Peyer's patch (tissue), 4 donors: Measurements from ENCODE around the gene PTGDR. TPM values are rescaled to one million over a fixed set of nuclear protein-coding genes. Genes with fewer than 3 reads are reported as not detected.

Experiments
- DNase-seq, 3 donors: peaks; one replicate each; pipeline ENCODE4 v3.0.0-alpha.2; 2017 to 2019
- H3K27ac ChIP-seq, 4 donors: fragments of 200-600 bp; sonication (generic); one replicate each; pipeline ENCODE4 v1.5.1; 2016 to 2019
- H3K27me3 ChIP-seq, 2 donors: fragments of 200-600 bp; sonication (generic); one replicate each; pipeline ENCODE4 v1.5.1; 2019
- H3K36me3 ChIP-seq, 3 donors: fragments of 200-600 bp; sonication (generic); one replicate each; pipeline ENCODE4 v1.5.1; 2016 to 2019
- H3K4me1 ChIP-seq, 4 donors: fragments of 200-600 bp; sonication (generic); one replicate each; pipeline ENCODE4 v1.5.1; 2016 to 2019
- H3K4me3 ChIP-seq, 4 donors: fragments of 200-600 bp; sonication (generic); 1 replicate in 3 of 4; 2 replicates in 1 of 4; pipeline ENCODE4 v1.5.1; 2016 to 2019; ENCODE audit warnings: mild to moderate bottlenecking in 1 of 4
- H3K9me3 ChIP-seq, 4 donors: fragments of 200-600 bp; sonication (generic); one replicate each; pipeline ENCODE4 v1.5.1; 2016 to 2019; ENCODE audit warnings: mild to moderate bottlenecking in 1 of 4
- POLR2A ChIP-seq, 2 donors: fragments of 450-650 bp; IDR thresholded peaks; one replicate each; pipeline ENCODE4 v1.5.1; 2017; ENCODE audit warnings: antibody characterized with exemption in 2 of 2, mild to moderate bottlenecking in 2 of 2, moderate library complexity in 2 of 2
- total RNA-seq, 4 donors: library from RNA; depleted of rRNA; stranded (reverse); fragments of >200 nt; gene quantifications; one replicate each; pipeline ENCODE4 v1.1.0, GENCODE V29; 2016
- TF ChIP-seq, protein P1 (sequence below), 6 experiments: fragments of 450-650 bp in 4 of 6; fragments of 200-600 bp in 2 of 6; sonication (generic) in 1 of 6; IDR thresholded peaks; one replicate each; pipeline ENCODE4 v1.5.1; 2017 to 2019; ENCODE audit warnings: antibody characterized with exemption in 6 of 6, mild to moderate bottlenecking in 3 of 6, moderate library complexity in 1 of 6

The PTGDR gene
- total RNA-seq, 4 donors from 2014 or later, result 1.4 to 3.8 (median 1.4) TPM; not detected in 1

- H3K4me1 ChIP-seq, result no peaks in the 10 kb centered on the region
- H3K9me3 ChIP-seq, result no peaks in the 10 kb centered on the region
- DNase-seq, result no peak
- H3K27me3 ChIP-seq, result no peaks in the 10 kb centered on the region
- H3K27ac ChIP-seq, result no peak overlapping the region
- no peak overlapping the region for H3K4me3 ChIP-seq
- TF ChIP-seq, protein P1, sequence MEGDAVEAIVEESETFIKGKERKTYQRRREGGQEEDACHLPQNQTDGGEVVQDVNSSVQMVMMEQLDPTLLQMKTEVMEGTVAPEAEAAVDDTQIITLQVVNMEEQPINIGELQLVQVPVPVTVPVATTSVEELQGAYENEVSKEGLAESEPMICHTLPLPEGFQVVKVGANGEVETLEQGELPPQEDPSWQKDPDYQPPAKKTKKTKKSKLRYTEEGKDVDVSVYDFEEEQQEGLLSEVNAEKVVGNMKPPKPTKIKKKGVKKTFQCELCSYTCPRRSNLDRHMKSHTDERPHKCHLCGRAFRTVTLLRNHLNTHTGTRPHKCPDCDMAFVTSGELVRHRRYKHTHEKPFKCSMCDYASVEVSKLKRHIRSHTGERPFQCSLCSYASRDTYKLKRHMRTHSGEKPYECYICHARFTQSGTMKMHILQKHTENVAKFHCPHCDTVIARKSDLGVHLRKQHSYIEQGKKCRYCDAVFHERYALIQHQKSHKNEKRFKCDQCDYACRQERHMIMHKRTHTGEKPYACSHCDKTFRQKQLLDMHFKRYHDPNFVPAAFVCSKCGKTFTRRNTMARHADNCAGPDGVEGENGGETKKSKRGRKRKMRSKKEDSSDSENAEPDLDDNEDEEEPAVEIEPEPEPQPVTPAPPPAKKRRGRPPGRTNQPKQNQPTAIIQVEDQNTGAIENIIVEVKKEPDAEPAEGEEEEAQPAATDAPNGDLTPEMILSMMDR (IDR thresholded peaks at IDR 0.05), result no peak
- no peak for TF ChIP-seq POLR2A (IDR thresholded peaks at IDR 0.05)
- H3K36me3 ChIP-seq, result no peaks in the 10 kb centered on the region
Observed at GRCh38 chr14:52286661-52287649, 19.5 kb downstream of the PTGDR start.

DNA sequence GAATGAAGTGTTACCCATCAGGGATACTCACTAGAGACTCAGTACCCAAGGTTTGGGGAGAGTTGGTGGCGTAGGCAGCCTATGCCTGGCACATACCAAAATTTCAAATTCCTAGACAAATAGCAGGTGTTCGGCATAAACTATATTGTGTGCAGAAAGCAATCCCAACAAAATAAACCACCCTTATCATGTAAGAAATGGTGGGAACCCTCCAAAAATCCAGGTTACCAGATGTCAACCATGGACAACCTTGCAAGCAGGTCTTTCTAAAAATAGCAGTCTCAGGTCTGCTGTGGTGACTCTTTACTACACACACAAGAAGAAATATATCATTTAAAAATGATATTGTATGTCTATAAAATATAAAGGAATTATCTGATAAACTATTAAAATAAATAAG is 28.9 kb downstream of the PTGDR start:
- no peak overlapping the region for H3K27ac ChIP-seq
- H3K4me1 ChIP-seq, result no peaks in the 10 kb centered on the region
- H3K9me3 ChIP-seq, result no peaks in the 10 kb centered on the region
- TF ChIP-seq, protein P1 (IDR thresholded peaks at IDR 0.05), result no peak
- TF ChIP-seq POLR2A (IDR thresholded peaks at IDR 0.05), result no peak
- H3K4me3 ChIP-seq, result no peak overlapping the region
- no peaks in the 10 kb centered on the region for H3K36me3 ChIP-seq
- H3K27me3 ChIP-seq, result no peaks in the 10 kb centered on the region
- DNase-seq, result no peak

GRCh38 chr14:52298795-52299194 is 31.3 kb downstream of the PTGDR start:
- no peaks in the 10 kb centered on the region for H3K9me3 ChIP-seq
- H3K4me3 ChIP-seq, result no peak overlapping the region
- H3K4me1 ChIP-seq, result no peaks in the 10 kb centered on the region
- no peaks in the 10 kb centered on the region for H3K36me3 ChIP-seq
- H3K27ac ChIP-seq, result no peak overlapping the region
- TF ChIP-seq, protein P1 (IDR thresholded peaks at IDR 0.05), result no peak
- TF ChIP-seq POLR2A (IDR thresholded peaks at IDR 0.05), result no peak
- no peak for DNase-seq
- H3K27me3 ChIP-seq, result no peaks in the 10 kb centered on the region

GRCh38 chr14:52299692-52300278 is 32.3 kb downstream of the PTGDR start:
- H3K27me3 ChIP-seq, result no peaks in the 10 kb centered on the region
- TF ChIP-seq, protein P1 (IDR thresholded peaks at IDR 0.05), result peak in 5 of 6 experiments; percentile 71 to 80 (median 77)
- TF ChIP-seq POLR2A (IDR thresholded peaks at IDR 0.05), result no peak
- H3K4me3 ChIP-seq, result no peak overlapping the region
- H3K9me3 ChIP-seq, result no peaks in the 10 kb centered on the region
- H3K36me3 ChIP-seq, result no peaks in the 10 kb centered on the region
- no peak for DNase-seq
- no peaks in the 10 kb centered on the region for H3K4me1 ChIP-seq
- no peak overlapping the region for H3K27ac ChIP-seq

GRCh38 chr14:52303236-52303635 is 35.7 kb downstream of the PTGDR start:
- Histone ChIP-seq H3K36me3 (no peaks in the 10 kb centered on the region), H3K4me1 (no peaks in the 10 kb centered on the region), H3K9me3 (no peaks in the 10 kb centered on the region), H3K4me3 (no peak overlapping the region), H3K27ac (no peak overlapping the region), H3K27me3 (no peaks in the 10 kb centered on the region)
- no peak for DNase-seq
- TF ChIP-seq, protein P1 (IDR thresholded peaks at IDR 0.05), result no peak
- TF ChIP-seq POLR2A (IDR thresholded peaks at IDR 0.05), result no peak
